Measurements from ENCODE around the gene TBX10.
A peak's percentile ranks its signal among the peaks of the same experiment; 100 is the strongest.
"Not testable (repeated sequence)": the region's sequence is repeated elsewhere in the genome, so short reads cannot be mapped to it uniquely, and the experiment has no call there.

Gene TBX10

GRCh38 chr11:67662142-67662834 lies 22.7 kb upstream of the TBX10 start:
- Histone ChIP-seq H3K27me3 (replicated peaks) (no peaks in the 10 kb centered on the region), H3K4me3 (ENCODE audit: low read depth, low read length) (no peak overlapping the region), H3K27ac (no peak overlapping the region), H3K36me3 (replicated peaks) (no peaks in the 10 kb centered on the region)
- in situ Hi-C loops (cut with HindIII; ENCODE audit: low pct_ligation_motif_present, low sequenced_read_pairs), result no loop called here
- no peak for DNase-seq
- no peak for TF ChIP-seq CTCF (IDR thresholded peaks at IDR 0.05; ENCODE audit: low read depth, low read length, missing control alignments)

GRCh38 chr11:67660752-67661151 lies 21.2 kb upstream of the TBX10 start:
- H3K36me3 ChIP-seq (replicated peaks); H3K27me3 ChIP-seq (replicated peaks); H3K27ac ChIP-seq; H3K4me3 ChIP-seq (ENCODE audit: low read depth, low read length); in situ Hi-C loops (cut with HindIII; ENCODE audit: low pct_ligation_motif_present, low sequenced_read_pairs); DNase-seq: not testable (repeated sequence)

GRCh38 chr11:67659651-67660165 lies 20.1 kb upstream of the TBX10 start:
- H3K4me3 ChIP-seq (ENCODE audit: low read depth, low read length); H3K27ac ChIP-seq; in situ Hi-C loops (cut with HindIII; ENCODE audit: low pct_ligation_motif_present, low sequenced_read_pairs); H3K36me3 ChIP-seq (replicated peaks); H3K27me3 ChIP-seq (replicated peaks); DNase-seq: not testable (repeated sequence)

GRCh38 chr11:67657300-67657699 lies 17.7 kb upstream of the TBX10 start:
- no peak for DNase-seq
- in situ Hi-C loops (cut with HindIII; ENCODE audit: low pct_ligation_motif_present, low sequenced_read_pairs), result no loop called here
- no peaks in the 10 kb centered on the region for H3K36me3 ChIP-seq (replicated peaks)
- TF ChIP-seq CTCF (IDR thresholded peaks at IDR 0.05; ENCODE audit: low read depth, low read length, missing control alignments), result no peak
- H3K4me3 ChIP-seq (ENCODE audit: low read depth, low read length), result no peak overlapping the region
- no peak overlapping the region for H3K27ac ChIP-seq
- no peaks in the 10 kb centered on the region for H3K27me3 ChIP-seq (replicated peaks)

- peak; percentile 9 for DNase-seq
- H3K36me3 ChIP-seq (replicated peaks), result no peaks in the 10 kb centered on the region
- H3K4me3 ChIP-seq (ENCODE audit: low read depth, low read length), result no peak overlapping the region
- no peak overlapping the region for H3K27ac ChIP-seq
- in situ Hi-C loops (cut with HindIII; ENCODE audit: low pct_ligation_motif_present, low sequenced_read_pairs), result no loop called here
- TF ChIP-seq CTCF (IDR thresholded peaks at IDR 0.05; ENCODE audit: low read depth, low read length, missing control alignments), result no peak
- H3K27me3 ChIP-seq (replicated peaks), result no peaks in the 10 kb centered on the region
Measured at GRCh38 chr11:67656278-67656922, 16.8 kb upstream of the TBX10 start.

GRCh38 chr11:67654225-67654624 lies 14.7 kb upstream of the TBX10 start:
- in situ Hi-C loops (cut with HindIII; ENCODE audit: low pct_ligation_motif_present, low sequenced_read_pairs), result no loop called here
- Histone ChIP-seq H3K27ac (no peak overlapping the region), H3K36me3 (replicated peaks) (no peaks in the 10 kb centered on the region), H3K4me3 (ENCODE audit: low read depth, low read length) (no peak overlapping the region), H3K27me3 (replicated peaks) (no peaks in the 10 kb centered on the region)
- TF ChIP-seq CTCF (IDR thresholded peaks at IDR 0.05; ENCODE audit: low read depth, low read length, missing control alignments), result no peak
- DNase-seq, result no peak
